Dermis microvascular lymphatic vessel endothelial cell (primary cell): Measurements from ENCODE around the gene EPC1. TPM values are rescaled to one million over a fixed set of nuclear protein-coding genes. Genes with fewer than 3 reads are reported as not detected.
"Not testable (repeated sequence)": the region's sequence is repeated elsewhere in the genome, so short reads cannot be mapped to it uniquely, and the experiment has no call there.

Source experiments
- DNase-seq, 2 donors: peaks; one replicate each; pipeline versions ENCODE4 v3.0.0 to v3.0.0-alpha.2; 2010; ENCODE audit warnings: low read depth in 2 of 2
- total RNA-seq: library from RNA; depleted of rRNA; stranded (reverse); fragments of >200 nt; gene quantifications from 2 replicates; pipeline ENCODE4 v1.2.1, GENCODE V29; 2014

The EPC1 gene
- total RNA-seq, 1 donor from 2014 or later: 15.4 TPM

DNA sequence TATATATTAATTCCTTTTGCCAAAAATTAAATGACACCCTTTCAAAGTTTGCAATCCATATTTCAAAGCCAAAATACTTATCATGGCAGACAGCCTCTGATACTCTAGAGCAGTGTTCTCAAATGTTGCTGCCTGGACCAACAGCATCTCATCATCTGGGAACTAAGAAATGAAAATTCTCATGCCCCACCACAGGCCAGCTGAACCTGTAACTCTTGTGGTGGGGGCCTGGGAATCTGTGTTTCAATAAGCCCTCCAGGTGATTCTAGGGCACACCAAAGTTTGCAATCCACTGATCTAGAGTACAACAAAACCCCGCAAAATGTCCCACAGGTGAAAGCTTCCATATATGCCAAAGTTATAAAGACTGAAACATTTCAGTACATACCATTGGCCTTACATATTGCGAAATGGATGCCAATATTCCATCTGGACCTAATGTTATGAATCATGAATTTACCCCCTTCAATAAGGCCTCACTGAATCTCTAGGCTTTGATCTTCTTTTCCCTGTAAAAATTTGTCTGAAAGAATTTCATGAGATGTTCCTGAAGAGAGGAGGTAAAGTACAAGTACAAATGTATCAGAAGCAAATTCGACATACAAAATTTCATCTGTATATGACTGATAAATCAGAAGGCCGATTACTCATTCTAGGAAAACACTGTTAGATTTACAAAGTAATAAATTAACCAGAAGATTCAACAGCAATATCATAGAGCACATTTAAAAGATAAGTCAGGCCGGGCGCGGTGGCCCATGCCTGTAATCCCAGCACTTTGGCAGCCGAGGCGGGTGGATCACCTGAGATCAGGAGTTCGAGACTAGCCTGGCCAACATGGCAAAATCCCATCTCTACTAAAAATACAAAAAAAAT, 25.3 kb upstream of the EPC1 start:
- DNase-seq: no peak

DNA sequence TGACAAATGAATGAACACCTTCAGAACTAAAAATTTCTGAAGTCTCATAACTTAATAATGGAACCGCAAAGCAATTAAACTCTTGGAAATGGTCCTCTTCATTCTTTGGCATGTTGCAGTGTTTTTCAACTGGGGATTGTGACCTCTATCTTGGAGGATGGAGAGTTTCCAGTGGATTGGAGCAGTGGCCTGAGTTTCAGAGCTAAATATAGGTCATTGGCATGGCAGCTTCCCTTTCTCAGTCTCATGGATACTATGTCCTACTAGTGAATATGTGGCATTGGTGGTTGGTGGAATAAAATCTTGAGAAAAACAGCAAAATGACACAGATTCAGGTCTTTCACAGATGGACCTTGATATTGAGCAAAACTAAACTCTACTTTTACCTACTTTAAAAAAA, 24.1 kb upstream of the EPC1 start:
- DNase-seq: no peak

DNA sequence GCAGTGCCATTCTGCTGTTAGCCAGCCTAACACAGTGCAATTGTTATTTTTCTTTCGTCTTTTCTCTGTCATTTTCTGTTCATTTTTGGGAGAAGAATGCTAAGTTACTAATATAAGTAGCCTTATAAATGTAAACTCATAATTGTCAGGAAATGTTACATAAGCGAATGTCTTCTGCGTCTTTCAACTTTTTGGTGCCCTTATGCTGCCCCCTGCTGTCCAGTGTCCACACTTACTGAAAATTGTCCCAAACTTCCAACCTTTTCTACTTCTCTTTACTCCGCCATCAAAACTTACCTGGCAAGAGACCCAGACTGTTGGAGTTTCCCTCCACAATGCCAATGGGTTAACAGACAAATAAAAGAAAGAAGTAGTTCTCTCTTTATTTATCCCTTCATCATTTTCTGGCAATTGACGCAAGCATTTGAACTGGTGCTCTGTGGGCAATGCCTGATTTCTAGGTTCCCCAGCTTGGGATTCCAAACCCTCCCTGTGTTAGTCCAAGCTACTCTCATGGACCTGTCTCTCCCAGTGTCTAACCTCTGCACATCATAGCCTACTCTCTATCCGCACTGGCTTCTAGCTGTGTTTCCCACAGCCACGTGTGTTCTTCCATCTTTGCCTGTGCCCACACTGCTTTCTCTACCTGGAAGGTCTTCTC, 21.0 kb upstream of the EPC1 start:
- peak; percentile 59 to 80 for DNase-seq

DNA sequence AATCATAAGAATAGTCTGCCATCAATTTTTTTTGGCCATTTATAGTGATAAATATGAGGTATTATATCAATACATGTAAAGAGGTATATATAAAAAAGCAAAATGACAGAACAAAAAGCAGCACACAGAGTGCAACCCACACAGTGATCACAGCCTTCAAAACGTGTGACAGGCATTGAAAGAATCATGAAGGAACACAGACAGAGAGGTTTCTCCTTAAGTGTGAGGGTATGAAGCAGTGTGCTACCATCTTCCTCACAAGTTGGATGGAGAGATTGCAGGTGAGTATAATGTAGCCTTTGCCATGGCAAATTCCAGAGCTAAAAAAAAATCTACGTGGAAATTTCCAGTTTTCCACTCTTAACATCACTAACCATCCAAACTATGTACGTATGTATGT, 19.6 kb upstream of the EPC1 start:
- no peak for DNase-seq

GRCh38 chr10:32366111-32366510, 19.2 kb upstream of the EPC1 start:
- no peak for DNase-seq

GRCh38 chr10:32365404-32365803, 18.4 kb upstream of the EPC1 start:
- DNase-seq: not testable (repeated sequence)

- DNase-seq: no peak
Measured at GRCh38 chr10:32362571-32362970, 15.6 kb upstream of the EPC1 start.

GRCh38 chr10:32360884-32361283, 13.9 kb upstream of the EPC1 start:
- no peak for DNase-seq

DNA sequence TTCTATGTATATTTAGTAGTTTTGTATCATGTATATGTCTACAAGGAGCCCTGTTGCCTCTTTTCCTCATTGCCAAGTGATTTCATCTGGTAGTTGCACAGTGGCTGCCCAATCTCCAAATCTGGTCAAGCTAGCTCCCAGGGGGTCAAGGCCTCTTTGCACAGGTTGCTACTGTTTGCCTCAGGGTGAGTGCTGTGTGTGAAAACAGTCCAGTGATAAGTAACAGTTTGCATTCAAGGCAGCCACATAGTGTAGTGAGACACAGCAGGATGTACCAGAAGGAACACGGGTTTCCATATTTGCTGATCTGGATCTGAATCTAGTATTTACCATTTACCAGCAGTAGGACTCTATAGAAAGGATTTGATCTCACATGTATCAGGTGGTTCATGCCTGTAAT, 13.3 kb upstream of the EPC1 start:
- no peak for DNase-seq

GRCh38 chr10:32357056-32357735, 10.2 kb upstream of the EPC1 start:
- DNase-seq: no peak

DNA sequence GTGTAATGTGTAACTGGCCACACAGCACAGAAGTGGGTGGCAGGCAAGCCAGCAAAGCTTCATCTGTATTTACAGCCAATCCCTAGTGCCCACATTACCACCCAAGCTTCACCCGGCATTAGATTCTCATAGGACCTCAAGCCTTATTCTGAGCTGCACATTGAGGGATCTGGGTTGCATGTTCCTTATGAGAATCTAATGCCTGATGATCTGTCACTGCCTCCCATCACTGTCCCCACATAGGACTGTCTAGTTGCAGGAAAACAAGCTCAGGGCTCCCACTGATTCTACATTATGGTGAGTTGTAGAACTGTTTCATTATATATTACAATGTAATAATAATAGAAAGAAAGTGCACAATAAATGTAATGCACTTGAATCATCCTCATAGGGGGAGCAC, 7.7 kb upstream of the EPC1 start:
- DNase-seq: not testable (repeated sequence)

GRCh38 chr10:32350811-32351350, 3.9 kb upstream of the EPC1 start:
- no peak for DNase-seq

- no peak for DNase-seq
Measured at GRCh38 chr10:32349968-32350738, 3.2 kb upstream of the EPC1 start.

- DNase-seq: no peak
Measured at GRCh38 chr10:32349199-32349585, 2.2 kb upstream of the EPC1 start.

DNA sequence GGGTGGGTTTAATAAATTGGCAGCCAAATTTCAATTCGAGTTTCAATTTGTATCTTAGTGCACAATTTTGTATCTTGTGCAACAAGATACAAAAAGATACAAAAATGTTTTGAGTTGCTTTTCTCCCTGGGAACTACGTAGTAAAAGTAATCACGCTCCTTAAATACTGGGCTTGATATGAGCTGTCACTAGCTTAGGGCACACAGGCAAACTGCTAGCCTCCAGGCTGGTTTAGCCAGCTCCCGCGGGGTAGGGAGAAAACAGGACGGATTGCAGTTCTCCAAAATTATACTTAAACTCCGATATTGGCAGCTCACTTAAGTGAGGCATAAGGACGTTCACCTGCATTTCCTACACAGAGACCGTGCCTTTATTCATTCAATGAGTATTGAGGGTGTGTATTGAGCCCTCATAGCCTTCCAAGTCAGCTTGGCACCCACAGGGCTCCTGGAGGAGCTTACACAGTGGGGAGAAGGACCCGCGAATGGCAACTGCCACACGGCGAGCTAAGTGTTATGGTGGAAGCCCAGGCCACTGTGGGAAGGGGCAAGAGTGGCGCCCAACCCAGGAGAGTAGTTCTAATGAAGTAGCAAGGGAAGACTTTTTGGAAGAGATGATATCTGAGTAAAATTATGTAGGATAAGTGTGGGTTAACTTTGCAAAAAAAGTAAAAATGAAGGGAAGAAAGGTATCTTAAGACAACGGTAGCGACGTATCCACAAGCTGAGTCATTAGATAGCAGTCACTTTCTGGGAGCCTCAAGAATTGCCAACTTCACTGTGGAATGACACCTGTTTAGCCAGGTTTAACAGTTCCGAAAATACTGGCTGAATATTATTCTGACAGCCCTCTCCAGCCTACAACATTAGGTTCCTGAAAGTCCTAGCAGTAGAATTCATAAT, 1.6 kb upstream of the EPC1 start:
- no peak for DNase-seq

DNA sequence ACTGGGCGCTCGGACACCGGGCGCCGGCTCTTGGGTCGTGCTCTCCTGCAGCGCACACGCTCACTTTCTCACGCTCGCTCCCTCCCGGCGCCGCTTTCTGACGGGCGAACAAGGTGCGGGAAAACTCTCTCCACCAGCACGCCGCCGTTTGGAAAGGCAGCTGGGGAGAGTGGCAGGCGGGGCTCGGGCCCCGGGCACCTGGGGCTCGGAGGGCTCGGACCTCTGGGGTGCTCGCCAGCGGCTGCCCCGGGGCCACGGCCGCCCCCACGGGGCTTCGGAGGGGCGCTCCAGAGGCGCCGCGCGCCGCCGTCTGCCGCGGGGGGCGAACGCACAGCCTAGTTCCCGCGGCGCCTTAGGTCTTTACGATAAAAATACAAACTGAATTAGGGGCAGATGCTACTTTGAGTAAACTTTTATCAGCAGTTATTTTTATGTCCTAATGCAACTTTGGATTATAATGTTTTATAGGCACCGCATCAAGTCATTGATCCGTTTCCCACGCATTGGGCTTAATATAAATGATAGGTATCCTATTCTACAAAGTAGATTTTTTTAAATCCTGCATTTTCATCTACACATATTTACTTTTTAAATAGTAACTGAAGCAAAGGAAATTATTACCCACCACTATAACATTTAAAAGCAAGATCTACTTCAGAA, 535 bp upstream of the EPC1 start:
- no peak for DNase-seq

GRCh38 chr10:32346134-32346550, 816 bp downstream of the EPC1 start:
- peak; percentile 89 to 96 for DNase-seq

DNA sequence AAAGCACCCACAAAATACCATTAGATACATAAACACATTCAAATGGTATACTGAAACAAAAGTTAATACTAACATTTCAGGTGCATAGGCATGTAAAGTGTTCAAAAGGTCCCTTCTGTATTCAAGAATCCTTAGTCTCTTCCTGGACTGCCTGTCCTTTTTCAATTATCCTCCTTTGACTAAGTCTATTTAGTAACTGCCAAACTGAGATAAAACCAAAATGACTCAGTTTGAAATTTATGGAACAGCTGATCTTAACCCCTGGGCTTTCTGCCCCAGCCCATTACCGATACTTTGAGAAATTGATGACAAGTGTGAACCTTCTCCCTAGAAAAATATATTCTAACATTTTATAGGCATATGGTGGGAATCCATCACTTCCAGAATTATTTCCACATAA, 5.4 kb downstream of the EPC1 start:
- no peak for DNase-seq

GRCh38 chr10:32340596-32341180, 6.3 kb downstream of the EPC1 start:
- DNase-seq: no peak
